Spleen (tissue), 11 donors: ENCODE measurements around the gene SLC28A3. TPM values are rescaled to one million over a fixed set of nuclear protein-coding genes. Genes with fewer than 3 reads are reported as not detected.

ENCODE experiments used
- DNase-seq: peaks from one replicate; pipeline ENCODE4 v3.0.0-alpha.2; 2020
- H3K27ac ChIP-seq, 8 donors: fragments of 200-600 bp; sonication (generic) in 7 of 8; 1 replicate in 4 of 8; 2 replicates in 4 of 8; pipeline versions ENCODE4 v1.5.0 to v1.8.0; 2016 to 2021; ENCODE audit warnings: inconsistent platforms in 4 of 8, mild to moderate bottlenecking in 4 of 8, moderate library complexity in 1 of 8
- H3K27me3 ChIP-seq, 7 donors: fragments of 200-600 bp; sonication (generic) in 6 of 7; replicated peaks in 1 of 7; 1 replicate in 4 of 7; 2 replicates in 3 of 7; pipeline versions ENCODE4 v1.5.0 to v1.8.0; 2016 to 2021; ENCODE audit warnings: inconsistent platforms in 3 of 7, mild to moderate bottlenecking in 1 of 7
- H3K36me3 ChIP-seq, 6 donors: fragments of 200-600 bp; sonication (generic) in 5 of 6; 1 replicate in 4 of 6; 2 replicates in 2 of 6; pipeline versions ENCODE4 v1.5.0 to v1.8.0; 2016 to 2021; ENCODE audit warnings: inconsistent platforms in 2 of 6
- H3K4me1 ChIP-seq, 6 donors: fragments of 200-600 bp; sonication (generic) in 5 of 6; 1 replicate in 3 of 6; 2 replicates in 3 of 6; pipeline versions ENCODE4 v1.5.0 to v1.8.0; 2016 to 2021; ENCODE audit warnings: inconsistent platforms in 3 of 6
- H3K4me3 ChIP-seq, 8 donors: fragments of 200-600 bp; sonication (generic) in 7 of 8; 1 replicate in 4 of 8; 2 replicates in 4 of 8; pipeline versions ENCODE4 v1.5.0 to v1.8.0; 2016 to 2021; ENCODE audit warnings: inconsistent platforms in 4 of 8, mild to moderate bottlenecking in 4 of 8, moderate library complexity in 2 of 8
- H3K9me3 ChIP-seq, 8 donors: fragments of 200-600 bp; sonication (generic) in 7 of 8; 1 replicate in 4 of 8; 2 replicates in 4 of 8; pipeline versions ENCODE4 v1.5.0 to v1.8.0; 2016 to 2021; ENCODE audit warnings: inconsistent platforms in 4 of 8
- POLR2A ChIP-seq, 3 donors: fragments of 450-650 bp; IDR thresholded peaks; one replicate each; pipeline ENCODE4 v1.5.1; 2017; ENCODE audit warnings: antibody characterized with exemption in 3 of 3, mild to moderate bottlenecking in 1 of 3
- POLR2AphosphoS5 ChIP-seq, 3 donors: sonication (generic); formaldehyde crosslinking; IDR thresholded peaks; one replicate each; pipeline ENCODE4 v1.5.1; 2017; ENCODE audit warnings: antibody characterized with exemption in 3 of 3
- WGBS, 5 donors: extraction: QIAGEN DNeasy Blood & Tissue Kit in 3 of 5; methylation state at CpG; one replicate each; pipeline versions ENCODE4 v1.1.5 to v1.1.7; 2013 to 2018; 5-methylcytosine and 5-hydroxymethylcytosine counted together
- intact Hi-C: fragments of 100-400 bp; cut with DNase I; formaldehyde crosslinking; loops from one replicate; pipeline ENCODE4 v1.15.0; 2023; ENCODE audit warnings: low total_unique reads
- polyA plus RNA-seq, 3 donors: library from polyadenylated mRNA; stranded (reverse); fragments of 200-250 nt; gene quantifications; one replicate each; pipeline ENCODE4 v1.2.1, GENCODE V29; 2013
- total RNA-seq, 7 donors: library from RNA; depleted of rRNA in 3 of 7; stranded (reverse); fragments of >200 nt in 3 of 7; fragmentation: NEBNext Ultra II Directional in 4 of 7; extraction: Animal tissue kit (Norgen Biotek cat#: 25700) in 4 of 7; gene quantifications; one replicate each; pipeline versions ENCODE4 v1.1.0 to v1.2.1, GENCODE V29; 2016 to 2021
- TF ChIP-seq, protein P1 (sequence below), 11 experiments: fragments of 200-600 bp in 7 of 11; fragments of 450-650 bp in 4 of 11; sonication (generic) in 4 of 11; IDR thresholded peaks in 8 of 11; conservative IDR thresholded peaks in 3 of 11; 1 replicate in 7 of 11; 2 replicates in 4 of 11; pipeline versions ENCODE4 v1.4.0 to v1.8.0; 2016 to 2021; ENCODE audit warnings: antibody characterized with exemption in 11 of 11, inconsistent platforms in 4 of 11, mild to moderate bottlenecking in 1 of 11
- donor health status: healthy with polysubstance abuse.
- donor health status: DM: no; HTN: no; CAD: no; lungs with moderate emphysema.
- donor health status: DM: no; HTN: no; CAD: no.
- donor health status: Bipolar disorder and iron deficiency.
- donor health status: healthy.
- donor health status: DM: no; HTN: no; CAD: no.
- donor health status: DM: yes; HTN: yes; CAD: no.

SLC28A3 gene
- total and polyA plus RNA-seq, 10 donors: 0.06 to 1.2 (median 0.57) TPM; not detected in 1

DNA sequence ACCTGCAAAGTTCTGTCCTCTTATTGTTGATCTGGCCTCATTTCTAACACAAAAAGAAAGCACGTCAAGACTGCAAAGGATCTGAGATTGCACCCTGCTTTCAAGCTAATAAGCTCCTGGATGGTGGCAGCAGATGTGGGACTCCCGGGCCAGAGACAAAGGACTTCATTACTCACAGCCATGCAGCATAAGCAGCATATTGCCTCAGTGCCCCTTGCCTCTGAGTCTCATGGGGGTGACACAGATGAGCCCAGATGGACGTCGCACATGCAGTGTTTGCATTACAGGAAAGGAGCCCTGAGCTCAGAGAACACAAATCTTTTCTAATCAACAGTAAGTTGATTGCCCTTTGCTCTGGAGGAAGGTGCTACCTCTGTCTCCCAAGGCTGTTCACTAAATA is 105.0 kb downstream of the SLC28A3 start:
- intact Hi-C loops: loop anchor here (10.0 kb wide), 1 partner anchor 61 kb away; no protein-coding TSS in a partner anchor
- H3K4me3 ChIP-seq: no peak overlapping the region
- peaks cover 0 to 7% (median 0%) of the 10 kb centered on the region in 6 donors for H3K4me1 ChIP-seq
- no peaks in the 10 kb centered on the region for H3K27me3 ChIP-seq
- H3K36me3 ChIP-seq: no peaks in the 10 kb centered on the region
- DNase-seq: no peak
- WGBS, 5 donors: 87 to 95% (median 92%) methylated on average over 4 of the region's 4 CpGs
- no peak overlapping the region for H3K27ac ChIP-seq
- H3K9me3 ChIP-seq: no peaks in the 10 kb centered on the region
- TF ChIP-seq, protein P1, sequence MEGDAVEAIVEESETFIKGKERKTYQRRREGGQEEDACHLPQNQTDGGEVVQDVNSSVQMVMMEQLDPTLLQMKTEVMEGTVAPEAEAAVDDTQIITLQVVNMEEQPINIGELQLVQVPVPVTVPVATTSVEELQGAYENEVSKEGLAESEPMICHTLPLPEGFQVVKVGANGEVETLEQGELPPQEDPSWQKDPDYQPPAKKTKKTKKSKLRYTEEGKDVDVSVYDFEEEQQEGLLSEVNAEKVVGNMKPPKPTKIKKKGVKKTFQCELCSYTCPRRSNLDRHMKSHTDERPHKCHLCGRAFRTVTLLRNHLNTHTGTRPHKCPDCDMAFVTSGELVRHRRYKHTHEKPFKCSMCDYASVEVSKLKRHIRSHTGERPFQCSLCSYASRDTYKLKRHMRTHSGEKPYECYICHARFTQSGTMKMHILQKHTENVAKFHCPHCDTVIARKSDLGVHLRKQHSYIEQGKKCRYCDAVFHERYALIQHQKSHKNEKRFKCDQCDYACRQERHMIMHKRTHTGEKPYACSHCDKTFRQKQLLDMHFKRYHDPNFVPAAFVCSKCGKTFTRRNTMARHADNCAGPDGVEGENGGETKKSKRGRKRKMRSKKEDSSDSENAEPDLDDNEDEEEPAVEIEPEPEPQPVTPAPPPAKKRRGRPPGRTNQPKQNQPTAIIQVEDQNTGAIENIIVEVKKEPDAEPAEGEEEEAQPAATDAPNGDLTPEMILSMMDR (IDR thresholded peaks at IDR 0.05 in 8 of 11, conservative IDR thresholded peaks at IDR 0.05 in 3 of 11): no peak
- TF ChIP-seq POLR2A (IDR thresholded peaks at IDR 0.05): no peak
- TF ChIP-seq POLR2AphosphoS5 (IDR thresholded peaks at IDR 0.05): no peak

DNA sequence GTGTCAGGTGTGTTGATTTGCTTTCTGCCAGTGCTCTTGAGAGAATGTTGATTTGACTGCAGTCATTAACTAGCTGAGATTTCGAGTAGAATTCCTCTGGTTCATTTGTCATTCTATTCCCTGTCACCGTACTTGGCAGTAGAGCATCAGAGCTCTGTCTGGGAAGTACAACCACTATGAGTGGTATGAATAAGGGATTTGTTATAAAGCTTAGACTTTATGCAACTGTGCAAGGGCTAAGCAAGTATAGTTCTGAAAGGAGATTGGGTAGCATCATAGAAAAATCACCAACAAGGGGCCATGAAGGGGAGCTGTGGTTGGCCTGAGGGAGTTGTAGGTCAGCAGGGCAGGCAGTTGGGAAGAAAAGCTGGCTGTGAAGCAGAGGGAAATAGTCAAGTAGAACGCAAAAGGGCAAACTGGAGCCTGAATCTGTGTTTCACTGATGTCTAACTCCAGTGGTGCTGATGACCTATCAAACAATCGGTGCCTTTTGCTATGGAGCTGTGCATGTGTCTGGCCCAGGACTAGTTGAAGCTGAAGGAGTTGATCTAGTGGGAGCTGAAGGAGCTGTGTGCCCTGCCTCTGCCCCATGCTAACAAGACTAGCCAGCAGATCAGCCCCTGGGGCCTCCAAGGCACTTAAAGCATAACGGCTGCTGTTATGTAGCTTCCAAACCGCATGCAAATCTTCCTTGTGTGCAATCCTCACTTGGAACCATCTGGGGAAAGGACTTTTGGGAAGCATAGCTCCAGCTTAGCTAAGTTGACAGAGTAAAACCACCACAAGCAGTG is 110.0 kb downstream of the SLC28A3 start:
- intact Hi-C loops: loop anchor here (10.0 kb wide), 1 partner anchor 56 kb away; no protein-coding TSS in a partner anchor
- H3K36me3 ChIP-seq: no peaks in the 10 kb centered on the region
- 76 to 82% (median 79%) methylated on average over 6 of the region's 6 CpGs for WGBS, 5 donors
- DNase-seq: no peak
- H3K4me1 ChIP-seq: peaks cover 0 to 7% (median 0%) of the 10 kb centered on the region in 6 donors
- no peaks in the 10 kb centered on the region for H3K27me3 ChIP-seq
- H3K9me3 ChIP-seq: no peaks in the 10 kb centered on the region
- TF ChIP-seq POLR2A (IDR thresholded peaks at IDR 0.05) (no peak), POLR2AphosphoS5 (IDR thresholded peaks at IDR 0.05) (no peak)
- TF ChIP-seq, protein P1 (IDR thresholded peaks at IDR 0.05 in 8 of 11, conservative IDR thresholded peaks at IDR 0.05 in 3 of 11): no peak
- no peak overlapping the region for H3K4me3 ChIP-seq
- H3K27ac ChIP-seq: no peak overlapping the region

DNA sequence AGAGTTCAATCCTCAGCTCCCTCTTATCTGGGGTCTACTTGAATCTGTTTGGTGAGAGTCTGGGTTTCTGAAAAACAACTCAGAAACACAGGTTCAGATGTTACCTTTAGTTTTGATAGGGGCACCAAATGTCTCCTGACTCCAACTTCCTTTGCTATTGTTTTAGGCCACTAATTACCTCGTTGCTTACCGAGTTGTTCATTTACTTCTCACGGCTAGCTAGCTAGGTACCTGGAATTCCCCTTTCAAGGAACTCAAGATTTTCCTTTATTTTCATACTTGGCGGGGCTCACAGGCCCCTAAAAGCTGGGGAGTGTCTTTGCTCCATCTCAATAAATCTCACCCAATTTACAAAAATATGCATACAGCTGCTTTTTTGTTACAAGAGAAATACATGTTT is 111.4 kb downstream of the SLC28A3 start:
- no peak for DNase-seq
- no peak for TF ChIP-seq POLR2AphosphoS5 (IDR thresholded peaks at IDR 0.05)
- TF ChIP-seq, protein P1 (IDR thresholded peaks at IDR 0.05 in 8 of 11, conservative IDR thresholded peaks at IDR 0.05 in 3 of 11): no peak
- no peak for TF ChIP-seq POLR2A (IDR thresholded peaks at IDR 0.05)
- H3K36me3 ChIP-seq: no peaks in the 10 kb centered on the region
- H3K4me3 ChIP-seq: no peak overlapping the region
- intact Hi-C loops: no loop called here
- no peaks in the 10 kb centered on the region for H3K9me3 ChIP-seq
- H3K27me3 ChIP-seq: no peaks in the 10 kb centered on the region
- H3K27ac ChIP-seq: no peak overlapping the region
- peaks cover 0 to 7% (median 0%) of the 10 kb centered on the region in 6 donors for H3K4me1 ChIP-seq
- WGBS, 5 donors: 56 to 76% (median 70%) methylated on average over 4 of the region's 4 CpGs

DNA sequence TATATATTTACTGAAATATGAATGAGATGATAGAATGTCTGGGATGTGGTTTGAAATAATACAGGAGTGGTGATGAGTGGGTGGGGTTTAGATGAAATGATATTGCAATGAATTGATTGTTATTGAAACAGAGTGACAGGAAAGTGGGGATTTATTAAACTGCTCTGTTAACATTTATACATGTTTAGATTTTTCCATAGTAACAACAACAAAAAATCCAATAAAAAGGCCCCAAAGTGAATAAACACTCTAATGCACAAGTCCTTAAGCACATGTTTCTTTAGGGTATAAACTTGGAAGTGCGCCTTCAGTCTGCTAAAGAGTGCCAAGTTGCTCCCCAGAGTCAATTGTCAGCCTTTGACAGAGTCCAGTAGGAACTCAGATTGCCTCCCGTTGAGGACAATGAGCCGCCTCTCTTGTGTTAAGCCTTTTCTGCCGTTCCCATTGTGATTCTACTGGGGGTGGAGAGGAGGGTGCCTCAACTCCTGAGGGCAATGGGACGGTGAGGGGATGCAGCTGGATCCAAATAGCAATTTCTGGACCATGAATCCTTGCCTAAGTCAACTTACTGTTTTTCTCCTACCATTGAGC is 112.3 kb downstream of the SLC28A3 start:
- TF ChIP-seq, protein P1 (IDR thresholded peaks at IDR 0.05 in 8 of 11, conservative IDR thresholded peaks at IDR 0.05 in 3 of 11): no peak
- TF ChIP-seq POLR2AphosphoS5 (IDR thresholded peaks at IDR 0.05) (no peak), POLR2A (IDR thresholded peaks at IDR 0.05) (no peak)
- Histone ChIP-seq H3K36me3 (no peaks in the 10 kb centered on the region), H3K27ac (no peak overlapping the region), H3K9me3 (no peaks in the 10 kb centered on the region), H3K27me3 (no peaks in the 10 kb centered on the region), H3K4me1 (peaks cover 0 to 7% (median 0%) of the 10 kb centered on the region in 6 donors), H3K4me3 (no peak overlapping the region)
- intact Hi-C loops: no loop called here
- 74 to 86% (median 85%) methylated on average over 5 of the region's 5 CpGs for whole genome bisulfite sequencing, 5 donors
- no peak for DNase-seq
